GM12878 (cell line): ENCODE results near the gene ZNF473. TPM values are rescaled to one million over a fixed set of nuclear protein-coding genes. Genes with fewer than 3 reads are reported as not detected.
A peak's percentile ranks its signal among the peaks of the same experiment; 100 is the strongest.

ENCODE experiments used
- ATF7 ChIP-seq: fragments of 450-650 bp; IDR thresholded peaks from 2 replicates; pipeline ENCODE4 v1.6.1; 2016; ENCODE audit warnings: low read depth, mild to moderate bottlenecking
- CHD1 ChIP-seq: IDR thresholded peaks from 2 replicates; pipeline ENCODE4 v1.6.1; 2012; ENCODE audit warnings: low read depth, low read length, improper control_type of control experiment
- CHD2 ChIP-seq: IDR thresholded peaks from 2 replicates; pipeline ENCODE4 v1.6.1; 2011; ENCODE audit warnings: low read depth, low read length, improper control_type of control experiment, borderline replicate concordance
- CHD4 ChIP-seq: fragments of 200-600 bp; sonication (generic); IDR thresholded peaks from 2 replicates; pipeline ENCODE4 v1.6.1; 2016; ENCODE audit warnings: mild to moderate bottlenecking
- CREB1 ChIP-seq: IDR thresholded peaks from 2 replicates; pipeline ENCODE4 v1.6.1; 2012; ENCODE audit warnings: low read depth, mild to moderate bottlenecking, inconsistent platforms
- EZH2 ChIP-seq: IDR thresholded peaks from 2 replicates; pipeline ENCODE4 v1.6.1; 2012; ENCODE audit warnings: low read depth, mild to moderate bottlenecking, control low read depth, inconsistent platforms, low read length, borderline replicate concordance; ENCODE audit not compliant: control insufficient read depth
- IKZF1 ChIP-seq: fragments of 450-650 bp; conservative IDR thresholded peaks from 2 replicates; pipeline ENCODE4 v1.6.1; 2017; ENCODE audit warnings: antibody characterized with exemption, mild to moderate bottlenecking
- LARP7 ChIP-seq: fragments of 450-650 bp; IDR thresholded peaks from 2 replicates; pipeline ENCODE4 v1.6.1; 2017; ENCODE audit warnings: mild to moderate bottlenecking
- MYB ChIP-seq: fragments of 150-350 bp; IDR thresholded peaks from 2 replicates; pipeline ENCODE4 v1.6.1; 2014; ENCODE audit warnings: mild to moderate bottlenecking, low read depth, low read length, borderline replicate concordance
- SMAD1 ChIP-seq: fragments of 450-650 bp; IDR thresholded peaks from 2 replicates; pipeline ENCODE4 v1.6.1; 2018; ENCODE audit warnings: mild to moderate bottlenecking, low read depth; ENCODE audit not compliant: partially characterized antibody
- SP1 ChIP-seq: IDR thresholded peaks from one replicate; pipeline ENCODE4 v1.6.1; 2011; ENCODE audit warnings: low read depth, low read length
- SPI1 ChIP-seq: IDR thresholded peaks from 2 replicates; pipeline ENCODE4 v1.6.1; 2011; ENCODE audit warnings: low read depth, mild to moderate bottlenecking, low read length, moderate library complexity, borderline replicate concordance; ENCODE audit not compliant: insufficient read depth
- SUZ12 ChIP-seq: fragments of 200-600 bp; sonication (generic); IDR thresholded peaks from one replicate; pipeline ENCODE4 v1.6.1; 2018; ENCODE audit warnings: antibody characterized with exemption, mild to moderate bottlenecking; ENCODE audit not compliant: unreplicated experiment
- TAF1 ChIP-seq: IDR thresholded peaks from 2 replicates; pipeline ENCODE4 v1.6.1; 2011; ENCODE audit warnings: mild to moderate bottlenecking, low read depth, low read length, borderline replicate concordance
- ZNF207 ChIP-seq: fragments of 450-650 bp; IDR thresholded peaks from 2 replicates; pipeline ENCODE4 v1.6.1; 2014; ENCODE audit warnings: antibody characterized with exemption, mild to moderate bottlenecking, borderline replicate concordance
- polyA plus RNA-seq, 11 experiments: library from polyadenylated mRNA; depleted of rRNA in 4 of 11; unstranded in 6 of 11; stranded (reverse) in 5 of 11; fragments of >200 nt; fragmentation: Nextera tagmentation in 4 of 11; fragmentation: Illumina TruSeq in 1 of 11; extraction: Ambion mirVana in 4 of 11; extraction: Trizol in 1 of 11; gene quantifications; 1 replicate in 1 of 11; 2 replicates in 10 of 11; pipeline versions ENCODE4 v1.2.1 to v1.2.3, GENCODE V29; 2011 to 2016; ENCODE audit warnings: inconsistent platforms in 2 of 11, missing spikeins in 2 of 11, low read depth in 1 of 11
- total RNA-seq, 4 experiments: library from RNA; depleted of rRNA in 3 of 4; stranded (reverse); fragments of >200 nt in 3 of 4; fragmentation: Illumina TruSeq in 1 of 4; extraction: Trizol in 1 of 4; gene quantifications; 2 replicates each; pipeline versions ENCODE4 v1.2.1 to v1.2.3, GENCODE V29; 2013 to 2021
- TF ChIP-seq, protein P1 (sequence below): IDR thresholded peaks from 2 replicates; pipeline ENCODE4 v1.6.1; 2012; ENCODE audit warnings: low read depth, low read length, improper control_type of control experiment
- TF ChIP-seq, protein P2 (sequence below): fragments of 450-650 bp; IDR thresholded peaks from 2 replicates; pipeline ENCODE4 v1.6.1; 2016; ENCODE audit warnings: mild to moderate bottlenecking, moderate library complexity, borderline replicate concordance
- TF ChIP-seq, protein P3 (sequence below): IDR thresholded peaks from 2 replicates; pipeline ENCODE4 v1.6.1; 2012; ENCODE audit warnings: low read depth, low read length, improper control_type of control experiment
- TF ChIP-seq, protein P4 (sequence below): fragments of 450-650 bp; IDR thresholded peaks from 2 replicates; pipeline ENCODE4 v1.6.1; 2017; ENCODE audit warnings: mild to moderate bottlenecking, moderate library complexity

Gene ZNF473
- total and polyA plus RNA-seq, 10 of the 15 experiments (the other 5 are each of a cell fraction or from before 2014, with no cell fraction given): 2.3 to 14.9 (median 6.3) TPM

DNA sequence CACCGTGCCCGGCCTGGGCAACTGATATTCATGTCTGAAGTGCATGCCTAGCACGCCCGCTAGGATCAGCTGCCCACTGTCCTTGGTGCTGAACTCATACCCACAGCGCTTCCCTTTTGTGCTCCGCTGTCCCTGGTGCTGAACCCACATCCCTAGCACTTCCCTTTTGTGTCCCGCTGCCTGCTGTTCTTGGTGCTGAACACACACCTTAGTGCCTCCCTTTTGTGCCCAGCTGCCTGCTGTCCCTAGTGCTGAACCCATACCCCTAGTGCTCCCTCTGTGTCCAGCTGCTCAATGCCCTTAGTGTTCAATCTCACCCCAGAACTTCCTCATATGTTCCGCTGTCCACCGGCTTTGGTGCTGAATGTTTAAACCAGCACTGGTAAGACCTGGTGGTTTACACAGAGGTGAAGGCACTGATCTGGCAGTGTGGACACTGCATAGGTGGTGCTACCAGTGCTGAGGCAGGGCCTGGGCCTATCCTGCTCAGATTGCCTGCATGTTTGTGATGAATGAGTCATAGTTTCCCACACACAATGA lies 38.6 kb upstream of the ZNF473 start (continued):
- TF ChIP-seq, protein P1, sequence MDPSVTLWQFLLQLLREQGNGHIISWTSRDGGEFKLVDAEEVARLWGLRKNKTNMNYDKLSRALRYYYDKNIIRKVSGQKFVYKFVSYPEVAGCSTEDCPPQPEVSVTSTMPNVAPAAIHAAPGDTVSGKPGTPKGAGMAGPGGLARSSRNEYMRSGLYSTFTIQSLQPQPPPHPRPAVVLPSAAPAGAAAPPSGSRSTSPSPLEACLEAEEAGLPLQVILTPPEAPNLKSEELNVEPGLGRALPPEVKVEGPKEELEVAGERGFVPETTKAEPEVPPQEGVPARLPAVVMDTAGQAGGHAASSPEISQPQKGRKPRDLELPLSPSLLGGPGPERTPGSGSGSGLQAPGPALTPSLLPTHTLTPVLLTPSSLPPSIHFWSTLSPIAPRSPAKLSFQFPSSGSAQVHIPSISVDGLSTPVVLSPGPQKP: no peak
- TF ChIP-seq IKZF1 (peak; percentile 66), LARP7 (peak; percentile 83), ATF7 (no peak), CHD2 (no peak), CREB1 (peak; percentile 43; the same call in 1 of the 2 replicates), SPI1 (peak; percentile 94), EZH2 (no peak), TAF1 (no peak), SUZ12 (no peak), ZNF207 (peak; percentile 85; the same call in 1 of the 2 replicates), CHD1 (no peak), SP1 (no peak), CHD4 (no peak), MYB (no peak), SMAD1 (no peak)
- TF ChIP-seq, protein P2, sequence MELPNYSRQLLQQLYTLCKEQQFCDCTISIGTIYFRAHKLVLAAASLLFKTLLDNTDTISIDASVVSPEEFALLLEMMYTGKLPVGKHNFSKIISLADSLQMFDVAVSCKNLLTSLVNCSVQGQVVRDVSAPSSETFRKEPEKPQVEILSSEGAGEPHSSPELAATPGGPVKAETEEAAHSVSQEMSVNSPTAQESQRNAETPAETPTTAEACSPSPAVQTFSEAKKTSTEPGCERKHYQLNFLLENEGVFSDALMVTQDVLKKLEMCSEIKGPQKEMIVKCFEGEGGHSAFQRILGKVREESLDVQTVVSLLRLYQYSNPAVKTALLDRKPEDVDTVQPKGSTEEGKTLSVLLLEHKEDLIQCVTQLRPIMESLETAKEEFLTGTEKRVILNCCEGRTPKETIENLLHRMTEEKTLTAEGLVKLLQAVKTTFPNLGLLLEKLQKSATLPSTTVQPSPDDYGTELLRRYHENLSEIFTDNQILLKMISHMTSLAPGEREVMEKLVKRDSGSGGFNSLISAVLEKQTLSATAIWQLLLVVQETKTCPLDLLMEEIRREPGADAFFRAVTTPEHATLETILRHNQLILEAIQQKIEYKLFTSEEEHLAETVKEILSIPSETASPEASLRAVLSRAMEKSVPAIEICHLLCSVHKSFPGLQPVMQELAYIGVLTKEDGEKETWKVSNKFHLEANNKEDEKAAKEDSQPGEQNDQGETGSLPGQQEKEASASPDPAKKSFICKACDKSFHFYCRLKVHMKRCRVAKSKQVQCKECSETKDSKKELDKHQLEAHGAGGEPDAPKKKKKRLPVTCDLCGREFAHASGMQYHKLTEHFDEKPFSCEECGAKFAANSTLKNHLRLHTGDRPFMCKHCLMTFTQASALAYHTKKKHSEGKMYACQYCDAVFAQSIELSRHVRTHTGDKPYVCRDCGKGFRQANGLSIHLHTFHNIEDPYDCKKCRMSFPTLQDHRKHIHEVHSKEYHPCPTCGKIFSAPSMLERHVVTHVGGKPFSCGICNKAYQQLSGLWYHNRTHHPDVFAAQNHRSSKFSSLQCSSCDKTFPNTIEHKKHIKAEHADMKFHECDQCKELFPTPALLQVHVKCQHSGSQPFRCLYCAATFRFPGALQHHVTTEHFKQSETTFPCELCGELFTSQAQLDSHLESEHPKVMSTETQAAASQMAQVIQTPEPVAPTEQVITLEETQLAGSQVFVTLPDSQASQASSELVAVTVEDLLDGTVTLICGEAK: peak; percentile 97
- TF ChIP-seq, protein P3, sequence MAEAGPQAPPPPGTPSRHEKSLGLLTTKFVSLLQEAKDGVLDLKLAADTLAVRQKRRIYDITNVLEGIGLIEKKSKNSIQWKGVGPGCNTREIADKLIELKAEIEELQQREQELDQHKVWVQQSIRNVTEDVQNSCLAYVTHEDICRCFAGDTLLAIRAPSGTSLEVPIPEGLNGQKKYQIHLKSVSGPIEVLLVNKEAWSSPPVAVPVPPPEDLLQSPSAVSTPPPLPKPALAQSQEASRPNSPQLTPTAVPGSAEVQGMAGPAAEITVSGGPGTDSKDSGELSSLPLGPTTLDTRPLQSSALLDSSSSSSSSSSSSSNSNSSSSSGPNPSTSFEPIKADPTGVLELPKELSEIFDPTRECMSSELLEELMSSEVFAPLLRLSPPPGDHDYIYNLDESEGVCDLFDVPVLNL: no peak
- TF ChIP-seq, protein P4, sequence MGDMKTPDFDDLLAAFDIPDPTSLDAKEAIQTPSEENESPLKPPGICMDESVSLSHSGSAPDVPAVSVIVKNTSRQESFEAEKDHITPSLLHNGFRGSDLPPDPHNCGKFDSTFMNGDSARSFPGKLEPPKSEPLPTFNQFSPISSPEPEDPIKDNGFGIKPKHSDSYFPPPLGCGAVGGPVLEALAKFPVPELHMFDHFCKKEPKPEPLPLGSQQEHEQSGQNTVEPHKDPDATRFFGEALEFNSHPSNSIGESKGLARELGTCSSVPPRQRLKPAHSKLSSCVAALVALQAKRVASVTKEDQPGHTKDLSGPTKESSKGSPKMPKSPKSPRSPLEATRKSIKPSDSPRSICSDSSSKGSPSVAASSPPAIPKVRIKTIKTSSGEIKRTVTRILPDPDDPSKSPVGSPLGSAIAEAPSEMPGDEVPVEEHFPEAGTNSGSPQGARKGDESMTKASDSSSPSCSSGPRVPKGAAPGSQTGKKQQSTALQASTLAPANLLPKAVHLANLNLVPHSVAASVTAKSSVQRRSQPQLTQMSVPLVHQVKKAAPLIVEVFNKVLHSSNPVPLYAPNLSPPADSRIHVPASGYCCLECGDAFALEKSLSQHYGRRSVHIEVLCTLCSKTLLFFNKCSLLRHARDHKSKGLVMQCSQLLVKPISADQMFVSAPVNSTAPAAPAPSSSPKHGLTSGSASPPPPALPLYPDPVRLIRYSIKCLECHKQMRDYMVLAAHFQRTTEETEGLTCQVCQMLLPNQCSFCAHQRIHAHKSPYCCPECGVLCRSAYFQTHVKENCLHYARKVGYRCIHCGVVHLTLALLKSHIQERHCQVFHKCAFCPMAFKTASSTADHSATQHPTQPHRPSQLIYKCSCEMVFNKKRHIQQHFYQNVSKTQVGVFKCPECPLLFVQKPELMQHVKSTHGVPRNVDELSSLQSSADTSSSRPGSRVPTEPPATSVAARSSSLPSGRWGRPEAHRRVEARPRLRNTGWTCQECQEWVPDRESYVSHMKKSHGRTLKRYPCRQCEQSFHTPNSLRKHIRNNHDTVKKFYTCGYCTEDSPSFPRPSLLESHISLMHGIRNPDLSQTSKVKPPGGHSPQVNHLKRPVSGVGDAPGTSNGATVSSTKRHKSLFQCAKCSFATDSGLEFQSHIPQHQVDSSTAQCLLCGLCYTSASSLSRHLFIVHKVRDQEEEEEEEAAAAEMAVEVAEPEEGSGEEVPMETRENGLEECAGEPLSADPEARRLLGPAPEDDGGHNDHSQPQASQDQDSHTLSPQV: no peak
